ENCODE measurements around the gene EMP2. TPM values are rescaled to one million over a fixed set of nuclear protein-coding genes. Genes with fewer than 3 reads are reported as not detected.

EMP2 gene
- total and polyA plus RNA-seq, 2 of the 4 experiments (the other 2 are of a cell fraction): 13.8 to 18.3 TPM

- Histone ChIP-seq H4K8ac (ENCODE audit: low read depth in 2 of 2, low read length in 2 of 2) (no peak overlapping the region), H4K20me1 (ENCODE audit: insufficient read depth, low read length) (no peaks in the 10 kb centered on the region), H3K4me2 (ENCODE audit: low read depth, low read length) (no peak overlapping the region), H2BK20ac (ENCODE audit: low read depth, low read length) (no peak overlapping the region), H3K4me3 (ENCODE audit: insufficient read depth, low read depth, low read length) (no peak overlapping the region), H3K56ac (ENCODE audit: extremely low read depth, insufficient read depth, low read length) (no peak overlapping the region), H3K27me3 (ENCODE audit: control insufficient read depth, insufficient read depth, low read length) (no peaks in the 10 kb centered on the region), H3K9me3 (ENCODE audit: control insufficient read depth, insufficient read depth, low read length) (no peaks in the 10 kb centered on the region), H2AFZ (replicated peaks; ENCODE audit: low read length, poor library complexity) (no peak overlapping the region), H3K79me1 (ENCODE audit: low read depth in 1 of 2, low read length in 2 of 2) (no peaks in the 10 kb centered on the region; a peak in 1 of 4 replicates), H3K18ac (ENCODE audit: low read depth, low read length) (no peak overlapping the region), H2BK15ac (ENCODE audit: low read depth, low read length) (no peak overlapping the region), H3K27ac (ENCODE audit: insufficient read depth, low read length) (no peak overlapping the region), H3K4ac (ENCODE audit: low read depth, low read length) (no peak overlapping the region), H4K5ac (ENCODE audit: low read depth, low read length) (no peak overlapping the region), H2AK5ac (ENCODE audit: low read depth, low read length) (no peak overlapping the region), H2BK120ac (ENCODE audit: low read depth, low read length) (no peak overlapping the region), H2AK9ac (replicated peaks; ENCODE audit: low read depth, low read length, poor library complexity) (peak overlapping the region; percentile 28), H3K36me3 (ENCODE audit: control insufficient read depth, insufficient read depth, low read length) (peaks cover 5% of the 10 kb centered on the region), H3K9me1 (ENCODE audit: insufficient read depth, low read length) (no peaks in the 10 kb centered on the region), H2BK5ac (ENCODE audit: low read depth, low read length, poor library complexity, severe bottlenecking) (no peak overlapping the region), H3K14ac (replicated peaks; ENCODE audit: low read depth, low read length) (no peak overlapping the region), H3K23ac (ENCODE audit: low read depth, low read length) (no peak overlapping the region), H3K9ac (ENCODE audit: low read depth, low read length) (no peak overlapping the region), H4K91ac (ENCODE audit: insufficient read depth, low read depth, low read length) (no peak overlapping the region), H3K4me1 (ENCODE audit: control insufficient read depth, insufficient read depth, low read length) (no peaks in the 10 kb centered on the region)
- intact Hi-C loops (cut with micrococcal nuclease): no loop called here
- dilution Hi-C loops (cut with HindIII; ENCODE audit: low sequenced_read_pairs, unreplicated experiment): no loop called here
- DNase-seq (no peak), ATAC-seq (ENCODE audit: low read depth) (no peak)
- ChIA-PET CTCF (no interaction called here), POLR2A (ENCODE audit: unreplicated experiment) (no interaction called here)
- in situ Hi-C loops (cut with MboI; ENCODE audit: low sequenced_read_pairs): no loop called here
- no CpG with 5 or more reads among the region's 8 CpGs for WGBS, 2 experiments (ENCODE audit: extremely low coverage in 2 of 2, insufficient read length in 1 of 2)
- no TSS peak for BruUV-seq (replicated peaks)
- TF ChIP-seq MXI1 (IDR thresholded peaks at IDR 0.05; ENCODE audit: borderline replicate concordance, low read depth, low read length) (no peak), MAFK (IDR thresholded peaks at IDR 0.05; ENCODE audit: low read depth, low read length) (no peak), RFX5 (IDR thresholded peaks at IDR 0.05; ENCODE audit: low read depth, low read length) (no peak), RAD21 (IDR thresholded peaks at IDR 0.05; ENCODE audit: low read length) (no peak), FOS (IDR thresholded peaks at IDR 0.05; ENCODE audit: low read depth, low read length) (no peak), NFE2L2 (IDR thresholded peaks at IDR 0.05; ENCODE audit: low read depth, low read length) (no peak), SMC3 (IDR thresholded peaks at IDR 0.05; ENCODE audit: low read depth, low read length) (no peak), BHLHE40 (IDR thresholded peaks at IDR 0.05; ENCODE audit: low read depth, low read length) (no peak), RCOR1 (IDR thresholded peaks at IDR 0.05; ENCODE audit: insufficient replicate concordance, low read length) (no peak), POLR2A (IDR thresholded peaks at IDR 0.05; ENCODE audit: low read depth, low read length) (no peak)
- TF ChIP-seq, protein P1, sequence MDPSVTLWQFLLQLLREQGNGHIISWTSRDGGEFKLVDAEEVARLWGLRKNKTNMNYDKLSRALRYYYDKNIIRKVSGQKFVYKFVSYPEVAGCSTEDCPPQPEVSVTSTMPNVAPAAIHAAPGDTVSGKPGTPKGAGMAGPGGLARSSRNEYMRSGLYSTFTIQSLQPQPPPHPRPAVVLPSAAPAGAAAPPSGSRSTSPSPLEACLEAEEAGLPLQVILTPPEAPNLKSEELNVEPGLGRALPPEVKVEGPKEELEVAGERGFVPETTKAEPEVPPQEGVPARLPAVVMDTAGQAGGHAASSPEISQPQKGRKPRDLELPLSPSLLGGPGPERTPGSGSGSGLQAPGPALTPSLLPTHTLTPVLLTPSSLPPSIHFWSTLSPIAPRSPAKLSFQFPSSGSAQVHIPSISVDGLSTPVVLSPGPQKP (IDR thresholded peaks at IDR 0.05; ENCODE audit: borderline replicate concordance, low read depth, low read length): no peak
- TF ChIP-seq, protein P2, sequence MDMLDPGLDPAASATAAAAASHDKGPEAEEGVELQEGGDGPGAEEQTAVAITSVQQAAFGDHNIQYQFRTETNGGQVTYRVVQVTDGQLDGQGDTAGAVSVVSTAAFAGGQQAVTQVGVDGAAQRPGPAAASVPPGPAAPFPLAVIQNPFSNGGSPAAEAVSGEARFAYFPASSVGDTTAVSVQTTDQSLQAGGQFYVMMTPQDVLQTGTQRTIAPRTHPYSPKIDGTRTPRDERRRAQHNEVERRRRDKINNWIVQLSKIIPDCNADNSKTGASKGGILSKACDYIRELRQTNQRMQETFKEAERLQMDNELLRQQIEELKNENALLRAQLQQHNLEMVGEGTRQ (IDR thresholded peaks at IDR 0.05; ENCODE audit: low read depth, low read length): no peak
Measured at GRCh38 chr16:10539236-10539635, 41.2 kb downstream of the EMP2 start.
